DMS 273 (cell line): ENCODE results near the gene HHAT.

ENCODE experiments used
- DNase-seq: peaks from one replicate; lab custom pipeline; 2025; ENCODE audit not compliant: unreplicated experiment; lab: John Stamatoyannopoulos, UW

The HHAT gene

DNA sequence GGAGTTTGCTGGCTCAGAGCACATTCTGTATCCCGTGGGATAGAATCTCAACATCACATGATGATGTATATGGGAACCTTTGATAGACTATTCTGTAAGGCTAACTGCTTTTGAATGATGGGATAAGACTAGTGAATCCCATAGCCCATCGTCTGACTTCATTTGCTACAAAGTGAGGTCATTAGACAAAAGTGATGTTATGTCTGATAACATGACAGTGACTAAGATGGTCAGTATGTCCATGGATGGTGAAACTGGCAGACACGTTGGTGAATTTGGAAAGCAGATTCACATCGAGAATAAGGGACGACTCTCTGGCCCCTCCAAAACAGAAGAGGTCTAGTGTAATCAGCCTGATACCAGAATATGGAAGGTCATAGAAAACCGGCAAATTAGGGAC, 108.4 kb downstream of the HHAT start:
- DNase-seq = peak; percentile 17

DNA sequence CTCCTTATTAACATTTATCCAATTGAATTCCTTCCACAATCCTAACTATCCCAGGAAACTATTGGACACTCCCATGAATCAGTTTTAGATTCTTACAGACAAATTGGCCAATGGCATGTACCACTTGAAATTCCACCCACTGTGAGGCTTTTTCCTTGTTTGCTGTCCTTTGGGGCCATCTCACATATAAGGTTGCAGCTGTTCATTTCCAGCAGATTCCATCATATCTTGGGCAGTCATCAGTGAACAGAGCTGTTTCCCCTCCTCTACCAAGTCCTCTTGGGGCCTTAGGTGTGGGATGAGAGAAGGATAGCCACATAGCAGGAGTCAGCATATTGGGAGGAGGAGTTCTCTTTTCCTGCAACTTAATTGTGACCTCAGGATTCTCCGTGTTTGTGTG, 109.1 kb downstream of the HHAT start:
- DNase-seq = no peak

DNA sequence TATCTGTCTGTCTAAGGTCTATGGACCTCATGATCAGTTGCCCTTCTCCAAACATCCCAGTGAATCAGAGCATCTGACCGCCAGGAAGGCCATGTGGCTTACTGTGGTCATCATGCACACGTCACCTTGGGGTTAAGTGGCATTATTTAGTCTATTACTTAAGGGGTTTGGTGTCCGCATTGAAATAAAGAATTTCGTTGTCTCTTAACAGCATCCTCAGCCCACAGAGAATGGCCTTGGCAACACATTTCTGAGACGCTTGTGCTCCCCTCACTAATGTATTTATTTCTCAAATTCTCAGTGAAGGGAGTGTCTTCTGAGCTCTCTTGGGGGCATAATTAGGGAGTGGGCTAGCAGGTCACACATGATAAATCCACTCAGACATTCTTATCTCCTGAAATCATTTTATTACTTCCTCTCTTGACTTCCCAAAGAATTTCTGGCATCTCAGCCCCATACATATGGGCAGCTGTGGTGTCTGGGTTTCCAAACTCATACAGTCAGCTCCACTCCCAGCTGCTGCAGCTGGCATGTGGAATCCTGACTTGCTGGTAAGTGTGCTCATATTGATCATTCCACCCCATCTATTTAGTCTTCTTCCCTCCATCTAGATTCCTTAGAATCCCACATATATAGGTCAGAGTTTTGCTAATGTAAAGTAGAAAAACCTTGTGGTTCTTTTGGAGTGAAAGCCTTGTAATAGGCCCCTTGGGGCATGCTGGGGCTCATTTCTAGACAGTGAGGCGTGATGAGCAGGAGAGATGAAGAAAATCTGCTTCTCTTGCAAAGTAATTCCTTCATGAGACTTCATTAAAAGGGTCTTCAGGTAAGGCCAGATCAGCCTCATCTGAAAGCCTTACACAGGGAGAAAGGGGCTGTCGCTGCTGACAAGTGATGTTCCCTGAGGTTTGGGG, 110.5 kb downstream of the HHAT start:
- peak; percentile 33 for DNase-seq

DNA sequence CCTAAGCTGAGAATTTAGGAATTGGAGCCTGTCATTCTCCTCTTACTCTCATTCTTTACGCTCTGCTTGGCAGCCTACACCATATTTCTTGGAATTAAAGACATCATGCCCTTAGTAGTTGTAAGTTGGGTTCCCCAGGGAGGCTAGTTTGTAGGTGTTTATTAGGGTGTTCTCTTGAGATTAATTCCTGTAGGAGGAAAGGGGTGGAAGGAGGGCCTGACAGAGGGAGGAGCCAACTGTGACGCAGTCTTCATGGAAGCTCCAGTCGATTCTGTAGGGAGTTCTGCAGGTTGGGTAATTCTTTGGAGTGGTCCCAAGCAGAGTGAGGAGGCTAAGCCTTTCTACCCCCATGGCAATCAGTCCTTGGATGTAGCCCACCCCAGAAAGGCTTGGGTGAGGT, 111.4 kb downstream of the HHAT start:
- DNase-seq = no peak

DNA sequence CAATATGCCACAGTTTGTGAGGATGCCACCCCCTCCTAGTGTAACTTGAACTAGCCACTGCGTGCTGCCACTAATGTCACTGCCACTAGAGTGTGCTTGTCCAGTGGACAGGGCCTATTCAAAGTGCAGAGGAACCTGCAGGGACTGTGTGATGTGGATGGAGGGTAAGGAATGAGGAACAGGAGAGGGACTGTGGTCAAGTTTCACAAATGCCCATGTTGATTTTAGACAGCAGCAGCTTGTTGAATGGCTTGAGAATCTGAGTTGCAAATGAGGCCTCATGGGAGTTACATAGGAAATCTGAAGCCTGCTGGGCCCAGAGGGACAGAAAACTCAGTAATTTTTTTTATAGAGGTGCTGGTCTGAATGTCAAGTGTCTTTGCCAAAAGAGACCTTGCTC, 112.3 kb downstream of the HHAT start:
- peak; percentile 40 for DNase-seq

DNA sequence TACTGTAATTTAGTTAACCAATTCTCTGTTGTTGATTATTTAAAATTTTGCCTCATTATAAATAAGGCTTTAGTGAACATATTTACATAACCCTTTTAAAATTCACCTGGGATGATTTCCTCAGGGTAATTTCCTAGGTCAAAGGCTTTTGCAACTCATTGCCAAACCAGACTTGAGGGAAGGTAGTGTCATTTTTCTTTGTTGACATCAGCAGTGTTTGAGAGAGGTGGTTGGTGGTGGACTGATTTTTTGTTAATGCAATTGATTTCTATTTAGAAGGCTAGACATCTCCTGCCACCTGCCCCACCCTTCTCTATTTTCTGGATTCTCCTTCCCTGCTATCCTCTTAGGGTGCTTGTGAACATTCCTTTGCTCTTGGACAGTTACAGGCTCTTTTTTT, 116.8 kb downstream of the HHAT start:
- no peak for DNase-seq

DNA sequence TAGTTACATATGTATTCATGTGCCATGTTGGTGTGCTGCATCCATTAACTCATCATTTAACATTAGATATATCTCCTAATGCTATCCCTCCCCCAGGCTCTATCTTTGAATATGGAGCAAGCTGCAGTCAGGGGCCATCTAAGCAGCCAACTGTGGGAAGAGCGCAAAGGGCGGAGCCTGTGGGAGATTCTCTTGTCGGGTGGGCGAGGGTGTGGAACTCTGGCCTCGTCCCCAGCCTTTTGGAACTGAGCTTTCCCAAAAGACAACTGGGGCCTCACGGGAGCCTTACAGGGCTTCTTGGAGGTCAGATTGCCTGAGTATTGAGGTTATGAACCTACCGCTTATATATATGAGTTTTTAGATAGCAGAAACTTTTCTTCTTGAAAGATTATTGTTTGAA, 117.2 kb downstream of the HHAT start:
- DNase-seq = no peak

DNA sequence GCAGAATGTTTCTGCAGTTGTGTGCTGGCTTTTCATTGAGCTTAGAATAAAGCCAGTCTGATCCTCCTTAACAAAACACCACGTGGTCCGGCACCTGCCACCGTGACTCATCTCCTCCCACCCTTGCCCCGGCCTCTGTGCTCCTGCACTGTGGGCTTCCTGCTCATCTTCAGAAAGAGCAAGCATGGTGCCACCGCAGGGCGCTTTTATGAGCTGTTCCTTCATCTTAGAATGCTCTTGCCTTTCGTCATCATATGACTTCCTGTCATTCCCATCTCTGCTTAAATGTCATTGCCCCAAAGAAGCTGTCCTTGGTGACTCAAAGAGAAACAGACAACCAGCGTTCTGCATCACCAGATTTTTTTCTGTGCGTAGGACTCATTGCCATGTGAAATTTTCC, 117.8 kb downstream of the HHAT start:
- DNase-seq = no peak

DNA sequence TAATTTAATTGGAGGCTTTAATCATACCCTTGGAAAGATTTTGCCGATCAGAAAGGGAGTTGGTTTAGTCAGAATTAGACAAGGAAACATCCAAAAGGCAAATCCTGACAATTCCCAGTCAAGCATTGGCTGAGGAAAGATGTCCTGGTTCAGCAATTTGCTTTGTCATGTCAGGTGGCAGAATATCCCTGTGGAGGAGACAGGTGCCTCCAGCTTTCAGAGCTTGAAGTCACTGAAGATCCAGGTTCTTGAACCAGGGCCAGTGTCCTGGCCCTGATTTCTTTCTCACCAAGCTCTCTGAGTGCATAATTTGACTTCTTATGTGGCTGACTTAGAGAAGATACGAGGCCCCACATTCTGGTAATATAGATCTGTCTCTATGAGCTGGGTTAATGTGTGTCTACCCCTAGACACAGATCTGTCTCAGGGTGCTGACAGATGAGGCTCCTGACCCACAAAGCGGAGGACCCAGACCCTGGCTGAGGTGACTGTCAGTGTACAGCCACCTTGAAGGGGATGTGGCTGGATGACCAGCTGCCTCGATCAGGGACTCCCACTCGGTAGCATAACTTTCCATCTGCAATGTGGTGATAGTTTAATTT, 118.9 kb downstream of the HHAT start:
- DNase-seq = no peak

DNA sequence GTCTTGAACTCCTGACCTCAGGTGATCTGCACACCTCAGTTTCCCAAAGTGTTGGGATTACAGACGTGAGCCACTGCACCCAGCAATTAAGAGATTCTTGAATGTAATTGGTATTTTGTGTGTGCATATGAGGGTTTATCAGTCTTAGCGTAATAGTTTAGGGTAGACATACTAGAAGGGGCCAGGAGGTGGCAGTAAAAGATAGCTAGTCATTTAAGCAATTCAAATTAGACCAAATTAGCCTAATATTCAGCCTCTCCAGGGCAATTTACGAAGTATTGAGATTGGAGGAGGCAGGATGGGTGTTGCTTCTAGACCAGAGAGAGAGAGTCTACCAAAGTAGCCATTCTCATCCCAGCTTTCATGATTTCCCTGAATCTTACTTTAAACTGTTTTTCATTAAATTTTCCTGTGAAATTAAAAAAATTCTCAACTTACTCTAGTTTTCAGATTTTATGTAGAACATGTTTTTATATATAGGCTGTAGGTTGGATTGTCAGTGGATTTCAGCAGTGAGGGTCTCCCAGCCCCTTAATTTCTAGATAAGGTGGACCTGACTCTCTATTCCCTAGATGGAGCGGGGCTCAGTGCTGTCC, 119.7 kb downstream of the HHAT start:
- peak; percentile 85 for DNase-seq

DNA sequence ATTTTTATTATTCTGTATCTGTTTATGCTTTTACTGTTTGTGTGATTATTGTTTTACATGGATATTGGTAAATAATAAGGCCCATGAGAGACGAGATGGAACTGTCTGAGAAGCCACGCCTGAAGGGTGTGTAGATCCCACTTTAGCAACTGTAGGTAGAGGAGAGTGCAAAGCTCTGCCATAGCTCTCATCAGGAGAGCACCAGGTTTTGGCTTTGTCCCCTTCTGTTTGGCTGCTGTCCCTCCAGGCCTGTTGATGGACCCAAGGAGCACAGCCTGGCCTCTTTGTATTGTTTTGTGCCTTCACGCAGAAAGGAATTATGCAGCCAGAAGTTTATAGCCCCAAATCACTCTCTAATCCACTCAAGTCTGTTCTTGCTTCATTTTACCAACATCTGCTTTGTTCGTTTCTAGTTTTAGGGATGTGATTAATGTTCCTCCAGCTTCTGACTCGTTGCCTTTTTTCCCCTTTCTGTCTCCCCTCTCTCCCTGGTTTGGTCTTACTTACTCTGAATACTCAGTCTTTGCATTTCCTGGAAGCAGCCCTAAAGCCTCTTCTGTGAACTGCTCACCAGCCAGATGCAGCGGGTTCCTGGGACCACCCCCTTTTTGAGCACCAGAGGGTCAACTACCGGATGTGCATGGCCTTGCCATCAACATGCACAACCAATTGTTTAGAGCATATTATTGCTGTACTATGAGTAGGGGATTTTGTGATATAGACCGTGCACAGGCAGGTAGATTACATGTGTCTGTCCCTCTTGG, 127.3 kb downstream of the HHAT start:
- peak; percentile 34 for DNase-seq

DNA sequence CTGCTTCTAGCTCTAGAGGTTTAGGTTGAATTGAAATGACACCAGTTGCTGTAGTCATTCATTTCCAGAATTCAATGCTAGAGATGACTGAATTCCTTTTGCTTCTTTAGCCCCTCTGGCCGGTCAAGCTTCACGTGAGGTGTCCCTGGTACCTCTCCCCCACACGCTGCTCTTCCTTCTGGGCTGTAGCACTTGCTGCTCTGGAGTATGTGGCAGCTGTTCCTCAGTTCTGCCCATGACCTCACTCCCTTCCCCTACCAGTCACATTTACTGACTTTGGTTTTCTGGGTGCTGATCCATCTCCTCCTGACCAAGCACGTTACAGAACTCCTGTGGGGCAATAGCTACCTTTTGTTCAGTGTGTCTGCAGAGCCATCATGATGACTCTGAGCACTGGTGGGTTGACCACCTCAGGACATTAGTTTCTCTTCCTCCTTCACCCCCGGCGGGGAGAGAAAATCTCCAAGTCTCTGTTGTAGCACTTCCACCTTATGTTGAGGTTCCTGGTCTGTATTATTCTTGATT, 128.1 kb downstream of the HHAT start:
- peak; percentile 51 for DNase-seq

DNA sequence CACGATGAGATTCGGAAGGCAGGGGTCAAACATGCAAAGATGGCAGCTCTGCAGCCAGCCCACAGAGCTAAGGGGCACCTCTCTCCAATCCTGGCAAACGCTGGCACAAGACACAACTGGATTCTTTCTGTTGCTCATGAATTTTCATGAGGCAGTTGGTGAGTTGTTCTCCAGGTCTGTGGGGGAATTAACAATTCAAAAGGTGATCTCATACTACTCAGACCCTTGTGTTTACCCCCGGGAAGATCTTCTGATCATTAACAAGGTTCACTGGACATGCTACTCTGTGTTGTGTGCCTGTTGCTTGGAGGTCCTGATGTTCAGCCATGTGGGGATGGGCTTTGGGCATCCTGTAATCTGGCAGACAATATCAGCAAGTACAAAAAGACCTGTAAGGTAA, 128.9 kb downstream of the HHAT start:
- peak; percentile 81 for DNase-seq

DNA sequence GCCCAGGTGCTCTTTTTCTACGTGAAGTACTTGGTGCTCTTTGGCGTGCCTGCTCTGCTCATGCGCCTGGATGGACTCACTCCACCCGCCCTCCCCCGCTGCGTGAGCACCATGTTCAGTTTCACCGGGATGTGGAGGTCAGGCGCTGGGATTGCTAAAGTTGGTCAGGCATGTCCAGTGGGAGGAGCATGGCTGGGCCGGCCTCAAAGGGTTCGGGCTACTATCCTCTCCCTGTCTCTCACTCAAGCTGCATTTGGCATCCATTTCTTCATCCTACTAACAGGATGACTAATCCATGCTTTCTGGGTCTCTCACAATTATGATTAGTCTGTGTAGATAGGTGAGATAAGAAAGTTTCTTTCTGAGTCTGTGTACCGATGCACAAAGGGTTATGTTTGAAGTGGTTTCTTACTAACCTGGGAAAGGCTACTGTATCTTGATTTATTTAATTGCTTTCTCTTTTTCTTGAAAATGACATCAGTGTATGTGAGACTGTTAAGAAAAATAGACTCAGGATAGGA, 135.9 kb downstream of the HHAT start:
- DNase-seq = peak; percentile 29

DNA sequence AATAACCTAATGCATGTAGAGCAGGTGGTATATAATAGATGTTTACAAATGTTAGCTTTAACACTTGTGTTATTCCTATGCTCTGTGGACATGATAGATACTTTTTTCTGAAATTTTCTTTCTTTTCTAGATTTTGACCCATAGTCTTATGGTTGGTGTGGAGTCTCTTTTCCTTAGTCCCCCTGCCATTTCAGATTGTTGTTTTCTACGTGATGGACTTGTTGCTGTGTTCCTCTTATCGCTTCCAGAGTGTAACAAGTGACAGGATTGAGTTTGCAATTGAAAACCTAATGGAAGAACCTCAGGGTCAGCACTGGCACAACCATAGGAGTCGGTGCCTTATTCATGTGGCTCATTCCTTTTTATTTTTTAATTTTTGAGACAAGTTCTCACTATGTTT, 136.4 kb downstream of the HHAT start:
- no peak for DNase-seq

DNA sequence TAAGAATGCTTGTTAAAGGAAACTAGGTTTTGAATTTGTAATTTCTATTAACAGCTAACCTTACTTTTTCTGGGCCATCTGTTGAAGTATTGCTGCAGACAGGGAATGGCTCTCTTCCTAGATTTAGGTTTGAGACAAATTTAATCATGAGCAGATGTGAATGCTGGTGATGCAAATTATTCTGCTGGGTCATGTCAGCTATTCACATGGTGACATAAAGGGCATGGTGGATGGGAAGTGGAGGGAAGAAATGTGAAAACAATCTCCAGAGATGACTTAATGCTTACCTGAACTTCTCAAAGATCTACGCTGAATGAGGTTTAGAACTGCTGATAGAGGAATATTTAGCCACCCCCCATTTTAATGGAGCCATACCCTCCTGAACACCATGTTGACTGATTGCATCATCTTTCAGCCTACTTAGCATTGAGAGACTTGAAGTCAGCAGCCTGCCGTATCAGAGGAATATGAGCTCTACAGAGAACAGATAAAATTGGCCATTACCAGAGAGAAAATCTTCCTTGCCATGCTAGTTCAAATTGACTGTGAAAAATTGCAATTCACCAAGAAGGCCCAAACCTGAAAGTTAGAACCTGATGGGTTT, 138.8 kb downstream of the HHAT start:
- peak; percentile 89 for DNase-seq

DNA sequence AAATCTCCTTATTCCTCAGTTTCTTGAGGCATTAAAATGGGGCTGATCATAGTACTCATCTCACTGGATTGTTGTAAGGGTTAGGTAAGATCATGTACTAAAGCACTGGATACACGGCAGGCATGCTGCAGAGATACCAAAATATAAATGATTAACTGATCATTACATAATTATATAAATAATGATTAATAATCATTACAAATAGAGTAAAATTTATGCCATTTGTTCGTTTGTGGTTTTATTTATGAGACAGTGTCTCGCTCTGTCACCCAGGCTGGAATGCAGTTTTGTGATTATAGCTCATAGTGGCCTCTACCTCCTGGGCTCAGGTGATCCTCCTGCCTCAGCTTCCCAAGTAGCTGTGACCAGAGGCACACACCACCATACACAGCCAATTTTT, 140.7 kb downstream of the HHAT start:
- no peak for DNase-seq

DNA sequence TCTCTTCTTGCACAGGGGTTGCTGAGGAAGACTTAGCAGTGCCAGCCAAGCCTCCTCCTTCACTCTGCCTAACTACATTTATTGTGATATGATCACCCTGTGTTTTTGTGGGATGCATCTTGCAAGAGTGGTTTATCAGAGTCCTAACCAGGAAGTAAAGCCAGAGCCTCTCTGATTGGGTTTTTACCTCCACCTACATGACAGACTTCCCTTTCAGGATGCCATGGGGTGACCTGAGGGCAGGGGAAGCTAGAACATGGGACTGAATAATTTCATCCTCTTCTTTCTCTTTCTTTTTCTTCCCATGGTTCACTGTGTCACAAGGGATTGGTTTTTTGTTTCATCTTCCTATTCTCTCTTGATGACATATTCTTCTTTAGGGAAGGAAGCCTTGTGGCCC, 146.6 kb downstream of the HHAT start:
- DNase-seq = no peak

DNA sequence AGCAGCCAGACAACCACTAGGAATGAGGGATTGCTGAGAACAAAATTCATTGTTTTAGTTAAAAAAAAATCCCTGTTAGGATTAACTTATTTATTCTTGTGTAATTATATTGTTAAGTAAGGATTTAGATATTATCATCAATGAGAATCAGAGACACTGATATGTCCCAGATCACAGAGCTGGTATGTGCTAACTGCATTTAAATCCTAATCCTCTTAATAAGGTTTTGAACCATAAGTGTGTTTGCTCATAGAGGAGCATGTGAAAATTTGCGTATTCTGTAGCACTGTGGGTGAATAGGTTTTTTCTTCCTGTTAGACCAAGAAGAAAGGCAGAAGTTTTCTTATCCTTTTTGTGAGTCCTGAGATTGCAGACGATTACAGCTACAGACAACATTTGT, 147.1 kb downstream of the HHAT start:
- no peak for DNase-seq

DNA sequence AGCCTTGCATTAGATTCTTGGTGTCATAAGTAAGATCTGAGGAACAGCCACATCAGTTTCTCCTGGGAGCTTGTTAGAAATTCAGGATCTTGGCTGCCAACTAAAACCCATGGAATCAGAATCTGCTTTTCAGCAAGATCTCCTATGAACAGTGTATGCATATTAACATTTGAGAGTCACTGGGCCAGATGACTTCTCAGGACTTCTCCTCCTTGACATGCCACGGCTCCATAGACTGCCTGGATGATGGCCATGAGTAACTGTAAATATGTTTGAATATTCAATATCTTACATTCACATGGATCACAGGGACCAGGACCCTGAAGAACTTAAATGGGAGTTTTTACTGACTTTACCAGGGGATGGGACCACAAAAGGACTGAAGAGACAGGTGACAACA, 148.0 kb downstream of the HHAT start:
- DNase-seq = no peak
